Fibroblast of skin of left quadriceps (primary cell): ENCODE measurements around the gene PPP3CA.
"Not testable (repeated sequence)": the region's sequence is repeated elsewhere in the genome, so short reads cannot be mapped to it uniquely, and the experiment has no call there.

Experiments
- DNase-seq, 2 experiments: peaks; one replicate each; pipeline ENCODE4 v3.0.0-alpha.2; 2013; ENCODE audit warnings: low read depth in 2 of 2

The PPP3CA gene

DNA sequence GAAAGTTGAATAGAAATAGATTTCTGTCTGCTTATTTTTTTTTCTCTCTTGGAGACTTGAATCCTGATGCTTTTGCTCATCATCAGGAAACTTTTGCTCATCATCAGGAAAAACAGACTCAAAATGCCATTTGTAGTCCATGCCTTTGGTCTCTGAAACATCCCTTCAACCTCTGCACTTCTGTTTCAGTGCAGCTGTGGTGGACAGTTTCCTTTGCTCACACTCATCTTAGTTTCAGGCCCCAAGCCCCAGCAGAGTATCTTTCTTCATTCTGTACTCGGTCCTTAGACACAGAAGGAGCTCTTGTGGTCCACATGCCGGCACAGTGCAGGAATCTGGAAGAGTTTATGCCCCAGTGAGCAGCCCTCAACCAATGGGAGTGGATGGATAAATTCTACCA, 337.9 kb downstream of the PPP3CA start:
- DNase-seq: no peak

DNA sequence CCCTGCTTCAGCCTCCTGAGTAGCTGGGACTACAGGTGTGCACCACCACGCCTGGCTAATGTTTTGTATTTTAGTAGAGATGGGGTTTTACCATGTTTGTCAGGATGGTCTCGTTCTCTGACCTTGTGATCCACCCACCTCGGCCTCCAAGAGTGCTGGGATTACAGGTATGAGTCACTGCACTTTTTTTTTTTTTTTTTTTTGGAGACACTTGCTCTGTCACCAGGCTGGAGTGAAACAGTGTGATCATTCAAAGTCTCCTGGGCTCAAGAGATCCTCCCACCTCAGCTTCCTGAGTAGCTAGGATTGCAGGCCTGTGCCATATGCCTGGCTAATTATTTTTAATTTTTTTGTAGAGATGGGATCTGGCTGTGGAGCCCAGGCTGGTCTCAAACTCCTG, 338.8 kb downstream of the PPP3CA start:
- no peak for DNase-seq

DNA sequence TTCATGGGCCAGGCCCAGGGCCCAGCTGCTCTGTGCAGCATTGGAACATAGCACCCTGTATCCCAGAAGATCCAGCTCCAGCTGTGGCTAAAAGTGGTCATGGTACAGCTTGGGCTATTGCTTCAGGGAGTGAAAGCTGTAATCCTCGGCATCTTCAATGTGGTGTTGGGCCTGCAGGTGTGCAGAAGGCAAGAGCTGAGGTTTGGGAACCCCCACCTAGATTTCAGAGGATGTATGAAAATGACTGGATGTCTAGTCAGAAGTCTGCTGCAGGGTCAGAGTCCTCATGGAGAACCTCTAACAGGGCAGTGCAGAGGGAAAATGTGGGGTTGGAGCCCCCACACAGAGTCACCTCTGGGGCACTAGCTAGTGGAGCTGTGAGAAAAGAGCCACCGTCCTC, 341.7 kb downstream of the PPP3CA start:
- no peak for DNase-seq

DNA sequence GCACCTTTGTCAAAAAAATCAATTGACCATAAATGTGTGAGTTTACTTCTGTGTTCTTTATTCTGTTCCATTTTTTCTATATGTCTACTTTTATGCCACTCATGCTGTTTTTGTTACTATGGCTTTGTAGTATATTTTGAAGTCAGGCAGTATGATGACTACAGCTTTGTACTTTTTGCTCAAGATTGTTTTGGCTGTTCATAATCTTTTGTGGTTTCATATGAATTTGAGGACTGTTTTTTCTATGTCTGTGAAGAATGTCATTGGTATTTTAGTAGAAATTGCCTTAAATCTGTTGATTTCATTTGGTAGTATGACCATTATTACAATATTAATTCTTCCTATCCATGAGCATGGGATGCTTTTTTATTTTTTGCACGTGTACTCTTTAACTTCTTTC, 346.8 kb downstream of the PPP3CA start:
- no peak for DNase-seq

DNA sequence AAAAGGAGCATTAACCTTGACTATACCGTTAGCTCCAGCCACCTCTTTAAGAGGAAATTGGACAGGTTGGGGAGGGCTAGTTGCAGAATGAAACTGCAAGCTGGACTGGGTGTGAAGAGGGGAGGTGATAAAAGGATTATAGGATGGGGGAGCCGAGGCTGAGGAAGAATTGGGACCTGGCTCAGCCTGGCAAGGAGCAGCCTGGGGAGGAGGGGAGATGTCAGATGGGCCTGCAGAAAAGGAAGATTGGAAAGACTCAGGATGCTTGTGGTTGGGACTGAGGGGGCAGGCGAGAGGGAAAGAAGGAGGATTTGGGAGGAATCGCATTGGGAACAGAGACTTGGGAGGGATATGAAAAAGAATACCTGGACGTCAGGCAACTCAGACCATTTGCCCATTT, 351.7 kb downstream of the PPP3CA start:
- DNase-seq: no peak

DNA sequence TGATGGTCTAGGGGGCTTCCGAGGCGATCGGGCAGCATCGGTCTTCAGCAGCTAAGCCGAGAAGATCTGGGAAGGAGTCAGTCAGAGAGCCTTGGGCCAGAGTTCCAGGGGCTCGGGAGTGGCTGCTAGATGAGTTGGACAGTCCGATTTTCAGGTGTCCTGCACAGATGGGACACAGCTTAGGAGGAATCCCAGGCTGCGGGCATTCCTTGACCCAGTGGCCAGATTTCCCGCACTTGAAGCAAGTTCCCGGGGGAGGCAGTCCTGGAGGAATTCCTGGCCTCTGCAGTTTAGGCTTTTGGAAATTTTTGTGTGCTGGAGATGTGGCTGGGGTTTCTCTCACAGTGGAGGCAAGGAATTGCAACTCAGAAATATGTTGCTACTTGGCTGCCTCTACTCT, 352.3 kb downstream of the PPP3CA start:
- DNase-seq: not testable (repeated sequence)

DNA sequence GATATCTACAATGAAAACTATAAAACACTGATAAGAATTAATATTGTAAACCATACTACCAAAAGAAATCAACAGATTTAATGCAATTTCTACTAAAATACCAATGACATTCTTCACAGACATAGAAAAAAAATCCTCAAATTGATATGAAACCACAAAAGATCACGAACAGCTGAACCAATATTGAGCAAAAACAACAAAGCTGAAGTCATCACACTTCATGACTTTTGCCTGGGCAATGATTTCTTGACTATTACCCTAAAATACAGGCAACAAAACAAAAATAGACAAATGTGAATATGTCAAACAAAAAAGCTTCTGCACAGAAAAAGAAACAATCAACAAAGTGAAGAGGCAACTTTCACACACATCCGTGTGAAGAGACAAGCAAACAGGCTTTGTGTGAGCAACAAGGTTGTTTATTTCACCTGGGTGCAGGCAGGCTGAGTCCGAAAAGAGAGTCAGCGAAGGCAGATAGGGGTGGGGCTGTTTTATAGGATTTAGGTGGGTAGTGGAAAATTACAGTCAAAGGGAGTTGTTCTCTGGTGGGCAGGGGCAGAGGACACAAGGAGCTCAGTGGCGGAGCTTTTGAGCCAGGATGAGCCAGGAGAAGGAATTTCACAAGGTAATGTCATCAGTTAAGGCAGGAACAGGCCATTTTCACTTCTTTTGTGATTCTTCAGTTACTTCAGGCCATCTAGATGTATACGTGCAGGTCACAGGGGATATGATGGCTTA, 355.8 kb downstream of the PPP3CA start:
- DNase-seq: peak in 1 of 2 experiments; percentile 24

DNA sequence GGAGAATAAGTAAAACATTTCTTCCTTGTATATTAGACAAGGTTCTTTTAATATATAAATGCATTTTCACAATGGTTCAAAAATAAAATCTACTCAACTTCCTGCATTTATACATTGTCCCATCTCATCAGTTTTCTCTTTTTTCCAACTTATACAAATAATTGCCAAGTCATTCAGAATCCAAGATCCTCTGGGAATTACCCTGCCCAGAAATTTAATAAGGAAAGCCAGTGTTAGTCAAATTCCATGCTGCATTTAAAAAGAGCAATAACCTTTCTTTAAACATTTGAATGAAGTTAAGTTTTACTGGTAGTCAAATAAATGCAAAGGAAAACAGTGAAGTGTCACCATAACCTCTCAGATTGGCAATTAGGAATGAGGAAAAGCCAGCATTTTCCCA, 357.9 kb downstream of the PPP3CA start:
- DNase-seq: no peak

DNA sequence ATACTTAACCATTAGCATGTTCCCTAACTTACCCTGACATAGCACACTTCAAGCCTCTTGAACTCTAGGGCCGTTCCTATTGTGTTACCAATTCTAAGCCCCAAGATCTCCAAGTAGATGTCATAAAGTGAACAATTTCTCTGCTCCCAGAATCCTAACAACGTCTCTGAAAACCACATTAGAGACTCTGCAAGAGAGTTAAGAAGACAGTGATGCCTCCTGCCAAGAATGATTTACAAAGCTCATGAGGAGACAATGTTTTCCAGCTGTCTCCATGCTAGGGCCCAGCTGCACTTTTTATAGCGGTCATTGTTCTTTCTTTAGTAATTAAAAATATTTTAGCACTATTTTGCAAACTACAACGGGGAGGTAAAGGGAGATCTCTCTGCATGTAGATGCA, 358.4 kb downstream of the PPP3CA start:
- peak in 1 of 2 experiments; percentile 26 for DNase-seq

DNA sequence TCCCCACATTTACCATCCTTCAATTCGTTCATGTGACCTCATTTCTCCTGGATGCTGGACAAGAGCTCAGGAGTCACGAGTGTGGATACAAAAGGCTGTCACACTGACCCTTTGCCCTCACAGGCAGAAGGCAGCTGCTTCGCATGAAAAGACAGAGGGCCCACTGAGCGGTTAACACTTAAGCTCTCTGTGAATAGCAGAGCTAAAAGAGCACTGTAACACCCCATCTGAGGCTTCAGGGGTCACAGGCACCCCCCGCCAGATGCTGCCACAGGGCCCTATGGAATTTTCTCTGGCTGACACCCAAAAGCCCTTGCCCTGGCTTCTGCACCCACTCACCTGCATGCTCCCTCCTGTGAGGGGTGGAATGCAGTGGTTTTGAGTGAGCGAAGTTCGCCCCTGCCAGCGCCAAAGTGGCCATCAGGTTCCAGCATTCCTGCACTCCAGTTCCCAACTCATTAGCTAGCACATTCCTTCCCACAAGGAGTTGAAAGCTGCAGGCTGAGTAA, 360.9 kb downstream of the PPP3CA start:
- DNase-seq: no peak

DNA sequence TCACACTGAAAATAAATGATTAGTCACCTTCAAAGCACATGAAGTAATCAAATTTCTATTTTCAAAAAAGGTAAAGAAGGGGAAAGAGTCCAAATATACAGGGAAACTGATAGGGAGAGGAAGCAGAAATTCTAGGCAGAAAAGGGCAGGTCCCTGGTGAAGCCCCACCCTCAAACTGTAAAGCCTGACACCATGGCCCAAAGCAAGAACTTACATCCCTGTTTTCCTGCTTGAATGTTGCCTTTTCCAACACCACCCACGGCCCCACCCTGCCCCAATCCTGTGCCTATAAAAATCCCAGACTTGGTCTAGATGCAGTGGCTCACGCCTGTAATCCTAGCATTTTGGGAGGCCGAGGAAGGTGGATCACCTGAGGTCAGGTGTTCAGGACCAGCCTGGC, 361.8 kb downstream of the PPP3CA start:
- DNase-seq: no peak

DNA sequence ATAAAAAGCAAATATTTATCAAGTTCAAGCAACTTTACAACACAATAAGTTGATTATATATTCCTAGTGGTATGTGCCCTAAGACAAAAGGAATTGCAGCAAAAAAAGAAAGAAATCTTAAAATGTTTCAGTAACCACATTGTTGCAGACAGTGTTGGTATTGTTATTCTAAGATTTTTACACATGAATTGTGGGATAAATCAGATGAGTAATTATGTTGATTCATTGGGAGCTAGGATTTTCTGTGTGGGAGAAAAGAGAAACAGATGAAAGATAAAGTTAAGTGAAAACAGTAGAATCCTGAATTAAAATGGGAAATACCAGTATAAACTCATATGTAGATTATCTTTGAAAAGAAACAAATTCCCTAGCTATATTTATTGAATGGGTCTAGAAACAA, 362.4 kb downstream of the PPP3CA start:
- peak; percentile 67 to 76 for DNase-seq

DNA sequence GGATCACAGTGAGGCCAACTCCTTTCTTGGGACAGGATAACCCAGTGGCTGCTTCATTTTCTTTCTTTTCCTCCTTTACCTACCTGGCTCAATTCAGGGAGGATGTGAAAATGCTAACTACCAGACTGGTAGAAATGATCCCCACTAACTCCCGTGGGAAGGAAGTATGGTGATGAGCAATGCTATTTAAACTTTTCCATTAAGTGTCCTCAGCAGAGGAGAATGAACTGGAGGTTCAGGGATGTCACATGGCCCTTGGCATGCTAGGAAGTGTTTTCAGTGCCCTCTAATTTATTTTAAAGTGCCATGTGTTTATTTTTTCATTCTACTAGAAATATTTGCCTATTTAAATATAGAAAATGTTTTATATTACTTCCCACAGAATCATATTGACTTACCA, 363.9 kb downstream of the PPP3CA start:
- no peak for DNase-seq

DNA sequence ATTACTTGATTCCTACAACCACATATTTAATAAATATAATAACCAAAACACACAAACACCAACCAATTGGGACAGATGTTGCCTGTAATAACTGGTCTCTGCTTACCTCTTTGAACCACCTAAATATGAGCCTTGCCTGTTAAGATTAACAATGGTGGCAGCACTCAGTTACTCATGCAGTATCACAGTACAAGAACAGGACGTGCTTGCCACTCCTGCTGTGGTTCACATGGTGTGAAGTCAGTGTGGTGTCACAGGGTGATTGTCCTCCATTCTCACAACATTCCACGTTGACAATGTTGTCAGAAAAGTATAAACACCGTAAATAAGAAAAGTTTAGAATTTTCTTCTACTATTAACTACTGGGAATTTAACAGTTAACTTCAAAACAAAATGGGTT, 365.0 kb downstream of the PPP3CA start:
- DNase-seq: no peak

DNA sequence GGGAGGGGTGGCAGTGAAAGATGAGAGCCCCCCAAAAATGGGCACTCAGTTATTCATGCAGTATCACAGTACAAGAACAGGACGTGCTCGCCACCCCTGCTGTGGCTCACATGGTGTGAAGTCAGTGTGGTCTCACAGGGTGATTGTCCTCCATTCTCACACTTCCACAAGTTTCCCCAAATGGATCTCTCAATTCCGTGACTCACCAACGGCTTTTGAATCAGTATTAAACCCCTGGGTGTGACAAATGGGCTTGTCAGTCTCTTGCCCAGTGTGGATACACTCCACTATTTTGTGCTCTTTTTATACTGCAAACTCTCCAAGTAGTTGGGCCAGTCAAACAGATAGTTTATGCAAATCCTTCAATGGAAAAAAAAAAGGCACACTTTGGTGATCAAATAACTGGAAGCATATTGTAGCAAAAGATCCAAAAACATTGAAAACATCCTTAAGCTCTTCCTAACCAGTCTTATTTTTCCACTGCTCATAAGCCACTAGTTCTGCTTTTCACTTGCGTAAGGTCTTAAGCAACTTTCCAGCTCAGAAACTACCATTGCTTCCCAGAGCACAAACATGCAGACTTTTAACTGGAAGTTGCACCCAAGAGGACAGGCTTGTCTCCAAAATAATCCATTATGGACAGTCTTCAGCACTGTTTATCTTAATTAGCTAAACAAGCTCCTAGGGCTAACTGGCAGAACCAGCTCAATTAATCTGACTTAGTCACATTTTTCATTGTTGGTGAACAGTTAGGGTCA, 365.7 kb downstream of the PPP3CA start:
- DNase-seq: no peak

DNA sequence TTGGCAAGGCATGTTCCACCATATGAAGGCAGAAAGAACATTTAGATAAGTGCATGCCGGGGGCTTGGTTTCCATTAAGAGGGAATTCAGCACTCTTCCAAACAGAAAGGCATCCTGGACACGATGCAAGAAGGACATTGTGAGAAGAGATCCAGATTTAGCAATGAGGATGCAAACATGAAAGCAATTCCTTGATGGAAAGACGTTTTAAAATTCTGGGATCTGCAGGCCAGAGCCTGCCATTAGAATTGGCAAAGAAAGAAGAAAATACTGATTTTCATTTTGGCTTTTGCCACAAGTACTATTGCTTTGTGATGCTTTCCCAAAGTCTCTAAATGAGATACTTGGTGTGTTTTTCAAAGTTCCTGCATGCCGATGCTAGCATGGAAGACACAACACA, 367.6 kb downstream of the PPP3CA start:
- DNase-seq: no peak

DNA sequence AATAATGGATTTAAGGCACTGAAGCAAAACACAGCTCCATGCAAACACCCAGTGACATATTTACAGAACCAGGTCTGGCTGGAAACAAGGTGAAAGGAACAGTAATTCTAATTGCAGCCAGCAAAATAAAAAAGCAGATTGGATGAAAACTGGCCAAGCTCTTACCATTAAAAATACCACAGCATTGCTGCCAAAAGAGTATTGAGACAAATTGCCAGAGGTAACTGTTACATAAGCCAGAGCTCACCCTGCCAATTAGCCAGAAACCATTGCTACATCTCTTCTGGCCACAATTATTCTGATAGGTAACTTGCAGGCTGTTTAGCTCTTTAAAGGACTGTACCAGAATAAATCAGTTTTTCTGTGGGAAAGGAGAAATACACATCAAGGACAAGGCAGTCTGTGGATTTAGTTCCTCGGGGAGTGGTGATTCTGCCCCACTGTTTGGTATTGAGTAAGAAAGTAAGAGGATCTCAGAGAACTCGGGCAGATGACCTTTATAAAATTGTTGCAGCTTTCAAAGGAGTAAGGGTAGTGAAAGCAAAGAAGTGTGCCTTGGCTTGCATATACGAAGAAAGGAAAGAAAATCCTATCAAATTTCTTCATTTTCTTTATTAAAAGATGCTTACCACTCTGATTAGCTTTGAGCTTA, 369.5 kb downstream of the PPP3CA start:
- DNase-seq: no peak

DNA sequence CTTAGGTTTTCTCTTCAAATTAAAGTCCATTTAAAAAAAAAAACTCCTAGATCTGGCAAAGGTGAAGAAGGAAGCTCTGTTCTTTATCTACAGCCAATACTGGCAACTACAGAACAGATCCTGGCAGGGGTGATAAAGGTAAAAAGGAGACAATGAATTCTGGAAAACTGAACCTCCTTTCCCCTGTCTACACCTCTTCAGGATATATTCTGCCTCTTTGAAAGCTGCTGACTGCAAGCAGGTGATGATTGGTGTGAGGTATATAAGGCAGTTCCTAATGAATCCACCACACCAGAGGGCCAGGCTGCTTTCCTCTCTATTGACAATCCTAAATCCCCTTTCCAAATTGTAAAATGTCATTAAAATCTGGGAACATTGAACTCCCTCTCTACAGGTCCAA, 370.1 kb downstream of the PPP3CA start:
- DNase-seq: no peak
